BJ (cell line): ENCODE data around the gene DUS2. TPM values are rescaled to one million over a fixed set of nuclear protein-coding genes. Genes with fewer than 3 reads are reported as not detected.

Experiments used
- CTCF ChIA-PET: fragments of 350-600 bp; formaldehyde crosslinking; extraction: SDS; loops from one replicate; lab custom pipeline; 2021; ENCODE audit warnings: antibody characterized with exemption, inconsistent platforms; lab: Yijun Ruan, JAX
- POLR2A ChIA-PET: fragments of 300-600 bp; sonication (Branson Sonifier 250); formaldehyde crosslinking; extraction: SDS; loops from one replicate; lab custom pipeline; 2021; ENCODE audit warnings: antibody characterized with exemption; lab: Charles Lee
- DNase-seq: peaks from one replicate; pipeline ENCODE4 v3.0.0-alpha.2; 2011; ENCODE audit warnings: low read depth
- H3K27me3 ChIP-seq: 2 replicates; pipeline ENCODE4 v1.6.0; 2011; ENCODE audit warnings: low read length; ENCODE audit not compliant: control insufficient read depth, insufficient read depth
- H3K36me3 ChIP-seq: 2 replicates; pipeline ENCODE4 v1.5.1; 2011; ENCODE audit warnings: low read length; ENCODE audit not compliant: control insufficient read depth, insufficient read depth
- H3K4me3 ChIP-seq: 2 replicates; pipeline ENCODE4 v1.5.1; 2011; ENCODE audit warnings: low read depth, mild to moderate bottlenecking, control low read depth, low read length
- CTCF ChIP-seq: IDR thresholded peaks from 2 replicates; pipeline ENCODE4 v1.5.1; 2011; ENCODE audit warnings: low read depth, mild to moderate bottlenecking, control low read depth, inconsistent platforms, low read length, moderate library complexity; ENCODE audit not compliant: insufficient read depth
- polyA plus RNA-seq: library from polyadenylated mRNA; depleted of rRNA; stranded (reverse); fragments of >200 nt; gene quantifications from 2 replicates; pipeline ENCODE4 v1.2.3, GENCODE V29; 2011

Gene DUS2
- polyA plus RNA-seq, 1 experiment, result 18.3 TPM

DNA sequence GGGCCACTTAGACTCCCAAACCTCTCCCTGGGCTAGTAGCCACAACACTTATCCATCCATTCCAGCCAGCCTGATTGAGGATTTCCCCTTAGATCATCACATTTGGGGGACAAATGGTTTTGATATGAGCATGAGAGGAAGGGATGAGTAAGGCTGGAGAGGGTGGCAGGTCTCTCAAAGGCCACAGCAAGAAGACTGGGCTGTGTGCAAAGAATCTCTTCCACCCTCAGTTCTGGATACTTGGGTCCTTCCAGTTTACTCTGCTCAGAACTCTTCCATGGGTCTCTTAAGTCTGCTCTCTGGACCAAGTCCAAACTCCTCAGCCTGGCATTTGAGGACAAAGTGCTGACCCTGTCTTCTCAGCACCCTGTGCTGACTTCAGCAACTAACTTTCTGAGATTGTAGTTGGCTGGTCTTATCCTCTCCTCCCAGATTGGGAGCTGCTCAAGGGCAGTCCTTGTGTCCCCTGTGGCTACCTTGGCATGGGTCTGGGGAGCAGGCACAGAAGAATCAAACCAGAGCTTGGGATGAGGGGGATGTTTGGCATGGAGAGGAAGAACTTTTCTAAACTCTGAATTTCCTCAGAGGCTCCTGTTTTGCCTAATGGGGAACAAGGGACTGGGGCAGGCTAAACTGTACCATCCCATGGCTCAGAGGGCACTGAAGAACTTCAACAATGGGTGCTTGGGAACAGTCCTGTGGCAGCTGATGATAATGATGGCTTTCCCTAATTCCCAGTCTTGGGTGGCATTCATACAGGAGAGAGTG lies 59.0 kb downstream of the DUS2 start:
- no peak overlapping the region for H3K4me3 ChIP-seq
- CTCF ChIA-PET, result interaction anchor here (3.9 kb wide), 1 partner anchor 11 kb away, joined by 16 read pairs; no protein-coding TSS in a partner anchor
- H3K27me3 ChIP-seq, result no peaks in the 10 kb centered on the region
- POLR2A ChIA-PET, result no interaction called here
- H3K36me3 ChIP-seq, result peaks cover 10% of the 10 kb centered on the region
- TF ChIP-seq CTCF, result no peak
- DNase-seq, result no peak

GRCh38 chr16:68082629-68083238 lies 59.6 kb downstream of the DUS2 start:
- CTCF ChIA-PET, result interaction anchor here (3.9 kb wide), 1 partner anchor 11 kb away, joined by 16 read pairs; no protein-coding TSS in a partner anchor
- no peak for DNase-seq
- no peak for TF ChIP-seq CTCF
- Histone ChIP-seq H3K27me3 (no peaks in the 10 kb centered on the region), H3K4me3 (no peak overlapping the region), H3K36me3 (peaks cover 10% of the 10 kb centered on the region)
- POLR2A ChIA-PET, result no interaction called here

DNA sequence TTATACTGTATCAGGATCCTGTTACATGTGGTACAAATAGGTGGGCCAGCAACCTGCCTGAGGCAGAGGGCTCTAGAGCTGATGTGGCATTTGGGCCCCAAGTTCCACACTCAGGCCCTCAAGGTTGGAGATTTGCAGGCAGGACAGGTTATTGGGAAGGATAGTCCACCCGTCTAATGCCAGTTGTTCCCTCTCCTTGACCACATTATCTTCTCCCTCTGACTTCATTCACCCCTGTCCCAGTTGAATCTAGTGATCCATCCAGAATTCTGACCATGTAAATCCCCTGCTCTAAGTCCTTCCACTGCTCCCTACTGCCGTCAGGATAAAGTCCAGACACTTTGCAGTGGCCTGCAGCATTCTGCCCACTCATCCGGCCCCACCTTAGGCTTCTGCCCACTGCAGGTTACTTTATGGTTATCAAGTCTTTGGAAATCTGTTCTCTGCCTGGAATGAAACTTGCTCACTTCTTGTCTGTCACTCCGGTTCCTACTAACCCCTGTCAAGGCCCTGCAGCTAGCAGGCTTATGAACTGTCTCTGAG lies 60.2 kb downstream of the DUS2 start:
- CTCF ChIA-PET, result interaction anchor here (0.7 to 3.9 kb wide), 4 partner anchors 10 to 147 kb away, joined by 3 to 16 read pairs (median 8); no protein-coding TSS in a partner anchor
- Histone ChIP-seq H3K4me3 (no peak overlapping the region), H3K27me3 (no peaks in the 10 kb centered on the region), H3K36me3 (peaks cover 5% of the 10 kb centered on the region)
- POLR2A ChIA-PET, result no interaction called here
- no peak for TF ChIP-seq CTCF
- no peak for DNase-seq

DNA sequence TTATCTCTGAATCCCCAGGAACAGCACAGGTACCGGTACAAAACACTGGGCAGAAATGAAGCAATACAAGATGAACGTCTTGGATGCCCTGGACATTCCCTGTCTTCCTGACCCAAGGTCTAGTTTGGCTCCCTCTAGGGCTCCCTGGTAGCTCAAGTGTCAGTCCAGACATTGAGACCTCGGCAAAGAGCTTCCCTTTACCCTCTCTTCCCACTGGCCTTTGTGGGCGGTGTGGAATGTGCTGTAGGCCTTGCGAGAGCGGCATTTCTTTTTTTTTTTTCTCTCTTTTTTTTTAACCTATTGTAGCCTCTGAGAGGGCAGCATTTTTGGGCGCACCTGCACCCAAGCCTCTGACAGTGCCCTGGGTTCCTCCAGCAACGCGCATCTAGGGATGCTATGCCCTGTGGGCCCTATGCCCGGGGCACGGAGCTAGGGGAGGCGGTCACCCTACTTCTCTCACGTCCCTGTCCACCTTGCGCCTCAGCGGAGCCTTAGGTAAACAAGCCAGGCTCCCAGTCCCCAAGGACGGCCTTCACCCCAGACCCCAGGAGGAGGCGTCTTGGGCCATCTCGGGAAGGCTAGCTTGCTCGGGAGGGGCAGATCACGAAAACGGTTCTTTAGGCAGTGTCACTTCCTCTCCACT lies 60.9 kb downstream of the DUS2 start:
- ChIA-PET POLR2A (no interaction called here), CTCF (interaction anchor here (0.6 to 3.9 kb wide), 11 partner anchors 9 to 563 kb away, joined by 3 to 16 read pairs (median 4); no protein-coding TSS in a partner anchor)
- peak; percentile 29; the same call in 1 of the 2 replicates for TF ChIP-seq CTCF

More for the DNA sequence above, 60.9 kb downstream of the DUS2 start:
- Histone ChIP-seq H3K27me3 (no peaks in the 10 kb centered on the region), H3K4me3 (no peak overlapping the region), H3K36me3 (no peaks in the 10 kb centered on the region; the same call in 1 of the 2 replicates)
- DNase-seq, result no peak
